ENCODE results near the gene RPAIN. TPM values are rescaled to one million over a fixed set of nuclear protein-coding genes. Genes with fewer than 3 reads are reported as not detected.

RPAIN gene
- total and polyA plus RNA-seq, 2 of the 13 experiments (the other 11 are each of a cell fraction or from before 2014, with no cell fraction given) = 42.1 to 58.5 TPM

DNA sequence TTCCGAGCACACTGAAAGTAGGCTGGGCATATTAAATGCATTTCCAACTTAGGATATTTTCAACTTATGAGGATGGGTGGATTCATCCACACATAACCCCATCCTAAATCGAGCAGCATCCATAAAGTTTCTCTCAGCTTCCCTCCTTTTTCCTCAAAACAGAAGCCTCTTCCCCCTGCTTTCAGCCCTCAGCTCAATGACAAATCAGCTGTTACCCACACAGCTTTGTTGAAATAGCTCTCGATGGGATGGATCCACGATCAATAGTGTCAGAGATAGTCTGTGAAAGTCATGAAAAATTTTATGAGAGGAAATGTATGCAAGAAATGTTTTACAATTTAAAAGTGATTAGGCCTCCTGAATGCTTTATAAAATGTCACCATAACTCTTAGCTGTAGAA lies 46.3 kb downstream of the RPAIN start:
- H4K20me1 ChIP-seq (ENCODE audit: insufficient read depth, low read length) = 0 out of 2 replicates have a peak, but pooled peaks cover 10% of the 10 kb centered on the region
- no peaks in the 10 kb centered on the region for H3K9me3 ChIP-seq (ENCODE audit: low read length)
- FAIRE-seq (no peak), ATAC-seq (no peak), DNase-seq (ENCODE audit: low spot score) (no peak)
- H3K4me3 ChIP-seq (replicated peaks in 1 of 3; ENCODE audit: insufficient read depth in 1 of 3, low read depth in 2 of 3, low read length in 3 of 3) = peak overlapping the region; percentile 91 to 97 (median 96); a peak in 5 of 6 replicates
- H3K4me1 ChIP-seq (ENCODE audit: insufficient read depth, low read length) = peaks cover 38% of the 10 kb centered on the region
- peaks cover 6 to 18% of the 10 kb centered on the region in 2 experiments; a peak in 4 of 5 replicates for H3K36me3 ChIP-seq (replicated peaks in 1 of 2; ENCODE audit: control insufficient read depth in 1 of 2, insufficient read depth in 2 of 2, low read length in 2 of 2)
- H3K9ac ChIP-seq (ENCODE audit: insufficient read depth, low read depth, low read length) = peak overlapping the region; percentile 84
- intact Hi-C loops (cut with micrococcal nuclease; ENCODE audit: unreplicated experiment) (no loop called here), in situ Hi-C loops (cut with HindIII; ENCODE audit: extremely low pct_ligation_motif_present, low pct_unique_long_range_greater_than_20kb) (no loop called here)
- ChIA-PET CTCF (ENCODE audit: low intra/inter-chr PET ratio, low total read pairs) (no interaction called here), POLR2A (interaction anchor here (2.2 to 2.6 kb wide), 2 partner anchors 20 to 47 kb away, joined by 7 to 25 read pairs; partner anchors contain the start of genes DERL2, MIS12, NUP88 and RPAIN)
- no peak overlapping the region for H2AFZ ChIP-seq (ENCODE audit: low read length)
- no peaks in the 10 kb centered on the region; a peak in 1 of 5 replicates for H3K27me3 ChIP-seq (ENCODE audit: control insufficient read depth in 1 of 2, insufficient read depth in 2 of 2, low read length in 2 of 2)
- BruUV-seq (replicated peaks) = no TSS peak
- WGBS (ENCODE audit: low lambda C conversion rate) = 8% methylated on average over 4 of the region's 4 CpGs
- peak overlapping the region; percentile 91 for H3K27ac ChIP-seq (ENCODE audit: extremely low read length, insufficient read depth, low read length)
- peak overlapping the region; percentile 98 for H3K4me2 ChIP-seq (ENCODE audit: low read depth, low read length)
- H3K79me2 ChIP-seq (ENCODE audit: insufficient read depth, low read length) = peaks cover 61% of the 10 kb centered on the region
- TF ChIP-seq JUND (CRISPR knock-in tag; IDR thresholded peaks at IDR 0.05) (no peak), TARDBP (CRISPR knock-in tag; IDR thresholded peaks at IDR 0.05) (0 out of 2 replicates have a peak, but pooled peaks have one; percentile 11), SAP130 (CRISPR knock-in tag; IDR thresholded peaks at IDR 0.05; ENCODE audit: low read depth) (peak; percentile 52; the same call in 1 of the 2 replicates)
- TF ChIP-seq, protein P1, sequence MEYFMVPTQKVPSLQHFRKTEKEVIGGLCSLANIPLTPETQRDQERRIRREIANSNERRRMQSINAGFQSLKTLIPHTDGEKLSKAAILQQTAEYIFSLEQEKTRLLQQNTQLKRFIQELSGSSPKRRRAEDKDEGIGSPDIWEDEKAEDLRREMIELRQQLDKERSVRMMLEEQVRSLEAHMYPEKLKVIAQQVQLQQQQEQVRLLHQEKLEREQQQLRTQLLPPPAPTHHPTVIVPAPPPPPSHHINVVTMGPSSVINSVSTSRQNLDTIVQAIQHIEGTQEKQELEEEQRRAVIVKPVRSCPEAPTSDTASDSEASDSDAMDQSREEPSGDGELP (IDR thresholded peaks at IDR 0.05; ENCODE audit: borderline replicate concordance, low read depth) = peak; percentile 73

DNA sequence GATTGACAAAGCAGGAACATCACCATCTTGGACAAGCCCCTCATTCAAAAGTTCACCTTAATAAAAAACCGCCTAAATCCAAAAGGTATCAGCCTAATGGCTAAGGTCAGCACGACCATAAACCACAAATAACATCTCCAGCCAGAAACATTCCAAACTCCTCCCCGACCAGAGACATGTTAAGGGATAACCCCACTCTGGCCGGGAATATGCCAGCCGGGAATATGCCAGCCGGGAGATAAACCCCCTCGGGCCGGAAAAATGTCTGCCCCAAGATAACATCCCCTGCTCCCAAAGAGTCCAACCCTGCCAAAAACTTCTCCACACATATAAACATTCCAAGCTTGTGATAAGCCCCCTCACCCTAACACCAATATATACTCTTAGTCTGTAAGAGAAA lies 47.4 kb downstream of the RPAIN start:
- TF ChIP-seq ZNF878 (CRISPR knock-in tag; IDR thresholded peaks at IDR 0.05) (no peak), HDAC6 (IDR thresholded peaks at IDR 0.05; ENCODE audit: low read depth, low read length) (no peak), RFX3 (CRISPR knock-in tag; IDR thresholded peaks at IDR 0.05) (no peak), CREB1 (IDR thresholded peaks at IDR 0.05) (no peak), CREB1 (CRISPR knock-in tag; IDR thresholded peaks at IDR 0.05) (no peak), FOSL2 (CRISPR knock-in tag; IDR thresholded peaks at IDR 0.05) (no peak), SUZ12 (IDR thresholded peaks at IDR 0.05; ENCODE audit: low read depth, low read length) (no peak), ZZZ3 (CRISPR knock-in tag; IDR thresholded peaks at IDR 0.05; ENCODE audit: borderline replicate concordance) (no peak)
- TF ChIP-seq, protein P2, sequence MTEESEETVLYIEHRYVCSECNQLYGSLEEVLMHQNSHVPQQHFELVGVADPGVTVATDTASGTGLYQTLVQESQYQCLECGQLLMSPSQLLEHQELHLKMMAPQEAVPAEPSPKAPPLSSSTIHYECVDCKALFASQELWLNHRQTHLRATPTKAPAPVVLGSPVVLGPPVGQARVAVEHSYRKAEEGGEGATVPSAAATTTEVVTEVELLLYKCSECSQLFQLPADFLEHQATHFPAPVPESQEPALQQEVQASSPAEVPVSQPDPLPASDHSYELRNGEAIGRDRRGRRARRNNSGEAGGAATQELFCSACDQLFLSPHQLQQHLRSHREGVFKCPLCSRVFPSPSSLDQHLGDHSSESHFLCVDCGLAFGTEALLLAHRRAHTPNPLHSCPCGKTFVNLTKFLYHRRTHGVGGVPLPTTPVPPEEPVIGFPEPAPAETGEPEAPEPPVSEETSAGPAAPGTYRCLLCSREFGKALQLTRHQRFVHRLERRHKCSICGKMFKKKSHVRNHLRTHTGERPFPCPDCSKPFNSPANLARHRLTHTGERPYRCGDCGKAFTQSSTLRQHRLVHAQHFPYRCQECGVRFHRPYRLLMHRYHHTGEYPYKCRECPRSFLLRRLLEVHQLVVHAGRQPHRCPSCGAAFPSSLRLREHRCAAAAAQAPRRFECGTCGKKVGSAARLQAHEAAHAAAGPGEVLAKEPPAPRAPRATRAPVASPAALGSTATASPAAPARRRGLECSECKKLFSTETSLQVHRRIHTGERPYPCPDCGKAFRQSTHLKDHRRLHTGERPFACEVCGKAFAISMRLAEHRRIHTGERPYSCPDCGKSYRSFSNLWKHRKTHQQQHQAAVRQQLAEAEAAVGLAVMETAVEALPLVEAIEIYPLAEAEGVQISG (CRISPR knock-in tag; IDR thresholded peaks at IDR 0.05) = no peak
- TF ChIP-seq, protein P3, sequence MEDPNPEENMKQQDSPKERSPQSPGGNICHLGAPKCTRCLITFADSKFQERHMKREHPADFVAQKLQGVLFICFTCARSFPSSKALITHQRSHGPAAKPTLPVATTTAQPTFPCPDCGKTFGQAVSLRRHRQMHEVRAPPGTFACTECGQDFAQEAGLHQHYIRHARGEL (CRISPR knock-in tag; IDR thresholded peaks at IDR 0.05) = no peak
- peak overlapping the region; percentile 91 to 97 (median 96) for H3K4me3 ChIP-seq (replicated peaks in 1 of 3; ENCODE audit: insufficient read depth in 1 of 3, low read depth in 2 of 3, low read length in 3 of 3)
- H3K27ac ChIP-seq (ENCODE audit: extremely low read length, insufficient read depth, low read length) = peak overlapping the region; percentile 91
- in situ Hi-C loops (cut with HindIII; ENCODE audit: extremely low pct_ligation_motif_present, low pct_unique_long_range_greater_than_20kb) = no loop called here
- no peaks in the 10 kb centered on the region for H3K9me3 ChIP-seq (ENCODE audit: low read length)
- CTCF ChIA-PET (ENCODE audit: low intra/inter-chr PET ratio, low total read pairs) = no interaction called here
- peaks cover 38% of the 10 kb centered on the region for H3K4me1 ChIP-seq (ENCODE audit: insufficient read depth, low read length)
- intact Hi-C loops (cut with micrococcal nuclease; ENCODE audit: unreplicated experiment) = no loop called here
- H3K4me2 ChIP-seq (ENCODE audit: low read depth, low read length) = peak overlapping the region; percentile 98
- no TSS peak for BruUV-seq (replicated peaks)
- no peak for ATAC-seq
- WGBS (ENCODE audit: low lambda C conversion rate) = 0% methylated on average over 8 of the region's 8 CpGs
- no peaks in the 10 kb centered on the region; a peak in 1 of 5 replicates for H3K27me3 ChIP-seq (ENCODE audit: control insufficient read depth in 1 of 2, insufficient read depth in 2 of 2, low read length in 2 of 2)
- FAIRE-seq = no peak
- H3K36me3 ChIP-seq (replicated peaks in 1 of 2; ENCODE audit: control insufficient read depth in 1 of 2, insufficient read depth in 2 of 2, low read length in 2 of 2) = peaks cover 1 to 12% of the 10 kb centered on the region in 2 experiments; a peak in 3 of 5 replicates
- peak overlapping the region; percentile 84 for H3K9ac ChIP-seq (ENCODE audit: insufficient read depth, low read depth, low read length)
- H4K20me1 ChIP-seq (ENCODE audit: insufficient read depth, low read length) = 0 out of 2 replicates have a peak, but pooled peaks cover 10% of the 10 kb centered on the region
- H3K79me2 ChIP-seq (ENCODE audit: insufficient read depth, low read length) = peaks cover 57% of the 10 kb centered on the region
- no peak overlapping the region for H2AFZ ChIP-seq (ENCODE audit: low read length)
- DNase-seq (ENCODE audit: low spot score) = no peak
- POLR2A ChIA-PET = interaction anchor here (2.0 to 2.9 kb wide), 2 partner anchors 19 to 28 kb away, joined by 10 to 51 read pairs; partner anchors contain the start of genes C1QBP, DERL2 and MIS12
